Putamen (tissue), 1 donor: ENCODE results near the gene MYEOV.

ENCODE experiments used
- DNase-seq: peaks from one replicate; pipeline ENCODE4 v3.0.0-alpha.2; 2016; ENCODE audit warnings: low spot score

MYEOV gene

GRCh38 chr11:69342588-69343330 lies 48.8 kb downstream of the MYEOV start:
- DNase-seq, result no peak

- DNase-seq, result no peak
These were observed 49.7 kb downstream of the MYEOV start for GRCh38 chr11:69343401-69344321.

GRCh38 chr11:69344570-69345145 lies 50.7 kb downstream of the MYEOV start:
- no peak for DNase-seq
